ENCODE results near the gene SIGLEC11.

The SIGLEC11 gene

DNA sequence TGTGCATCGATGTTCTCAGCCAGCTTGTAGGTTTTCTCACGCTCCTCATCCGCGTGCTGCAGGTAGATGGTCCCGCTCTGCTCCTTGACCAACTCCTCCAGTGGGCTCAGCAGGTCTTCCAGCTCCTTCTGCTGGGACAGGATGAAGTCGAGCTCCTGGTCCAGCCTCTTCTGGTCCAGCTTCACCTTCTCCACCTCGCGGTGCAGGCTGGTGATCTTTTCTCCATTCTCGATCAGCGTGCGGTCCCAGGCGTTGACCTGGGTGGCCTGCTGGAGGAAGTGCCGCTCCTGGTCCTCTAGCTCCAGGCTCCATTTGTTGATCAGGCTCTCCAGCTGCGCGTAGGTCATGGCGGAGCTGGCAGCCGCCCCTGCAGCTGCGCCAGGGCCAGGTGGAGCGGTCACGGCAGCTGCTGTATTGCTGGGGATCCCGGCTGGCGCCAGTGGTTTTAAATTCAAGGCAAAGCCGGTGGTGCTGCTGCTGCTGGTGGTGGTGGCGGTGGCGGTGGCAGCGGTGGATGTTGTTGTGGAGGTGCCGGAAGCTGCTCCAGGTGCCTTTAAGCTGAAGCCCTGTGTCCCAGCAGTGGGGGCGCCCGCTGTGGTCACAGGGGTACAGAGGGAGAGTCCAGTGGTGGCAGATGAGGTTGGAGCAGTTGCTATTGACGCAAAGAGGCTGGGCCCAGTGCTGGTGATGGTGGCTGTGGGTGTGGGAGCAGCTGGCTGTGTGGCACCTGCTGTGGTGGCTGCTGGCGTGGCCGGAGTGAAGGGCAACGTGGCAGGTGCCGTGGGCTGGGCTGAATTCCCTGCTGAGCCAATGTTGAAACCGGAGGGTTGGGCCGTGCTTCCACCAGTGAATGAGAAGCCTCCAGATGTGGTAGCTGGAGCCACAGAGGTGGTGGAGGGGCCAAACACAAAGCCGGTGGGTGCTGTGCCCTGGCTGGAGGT is 52.2 kb downstream of the SIGLEC11 start:
- DNase-seq (ENCODE audit: extremely low read depth in 1 of 2, low read depth in 1 of 2): no peak

- DNase-seq (ENCODE audit: extremely low read depth in 1 of 2, low read depth in 1 of 2): no peak
These were observed 53.1 kb downstream of the SIGLEC11 start for GRCh38 chr19:49907745-49908446.

- no peak for DNase-seq (ENCODE audit: extremely low read depth in 1 of 2, low read depth in 1 of 2)
These were observed 54.0 kb downstream of the SIGLEC11 start for GRCh38 chr19:49906879-49907564.

GRCh38 chr19:49904136-49904535 is 56.8 kb downstream of the SIGLEC11 start:
- no peak for DNase-seq (ENCODE audit: extremely low read depth in 1 of 2, low read depth in 1 of 2)

Data from stimulated activated CD8-positive, alpha-beta memory T cell treated with anti-CD3 and anti-CD28 coated beads, Interleukin-7, amount 100 ng/mL, for 48 hours (primary cell).